DND-41 (cell line): ENCODE measurements around the gene P3H1.

Source experiments
- ATAC-seq: fragments of 200-7000 bp; cut with Tn5 transposase; 3 replicates; pipeline ENCODE4 v1.9.1; 2021; ENCODE audit warnings: low read depth; ENCODE audit not compliant: insufficient read depth
- DNase-seq: peaks from one replicate; pipeline ENCODE4 v3.0.0-alpha.2; 2020
- H2AFZ ChIP-seq: 2 replicates; pipeline ENCODE4 v1.6.0; 2012; ENCODE audit warnings: low read depth, low read length
- H3K27ac ChIP-seq: 2 replicates; pipeline ENCODE4 v1.5.1; 2012; ENCODE audit warnings: low read length, inconsistent platforms
- H3K27me3 ChIP-seq: fragments of 200-600 bp; sonication (generic); 2 replicates; pipeline ENCODE4 v1.6.0; 2012; ENCODE audit warnings: low read length, mild to moderate bottlenecking, inconsistent platforms; ENCODE audit not compliant: insufficient read depth, poor library complexity
- H3K36me3 ChIP-seq: 2 replicates; pipeline ENCODE4 v1.5.1; 2012; ENCODE audit warnings: low read length, inconsistent platforms; ENCODE audit not compliant: insufficient read depth
- H3K4me1 ChIP-seq: 2 replicates; pipeline ENCODE4 v1.5.1; 2012; ENCODE audit warnings: mild to moderate bottlenecking, low read length; ENCODE audit not compliant: insufficient read depth
- H3K4me2 ChIP-seq: 2 replicates; pipeline ENCODE4 v1.6.0; 2012; ENCODE audit warnings: mild to moderate bottlenecking, moderate library complexity, low read length, inconsistent platforms; ENCODE audit not compliant: insufficient read depth
- H3K4me3 ChIP-seq, 2 experiments: fragments of 200-600 bp in 1 of 2; shearing (Covaris generic) in 1 of 2; 2 replicates each; pipeline ENCODE4 v1.5.1; 2012 to 2016; ENCODE audit warnings: inconsistent platforms in 2 of 2, low read length in 2 of 2, mild to moderate bottlenecking in 2 of 2, low read depth in 1 of 2, moderate library complexity in 1 of 2
- H3K79me2 ChIP-seq: 2 replicates; pipeline ENCODE4 v1.6.0; 2012; ENCODE audit warnings: low read length, inconsistent platforms; ENCODE audit not compliant: insufficient read depth
- H3K9ac ChIP-seq: 2 replicates; pipeline ENCODE4 v1.6.0; 2012; ENCODE audit warnings: low read depth, mild to moderate bottlenecking, inconsistent platforms, low read length, moderate library complexity
- H3K9me3 ChIP-seq: 2 replicates; pipeline ENCODE4 v1.5.1; 2012; ENCODE audit warnings: low read length, moderate library complexity, mild to moderate bottlenecking, inconsistent platforms; ENCODE audit not compliant: insufficient read depth, severe bottlenecking
- H4K20me1 ChIP-seq: 2 replicates; pipeline ENCODE4 v1.6.0; 2012; ENCODE audit warnings: low read length; ENCODE audit not compliant: insufficient read depth
- CTCF ChIP-seq: IDR thresholded peaks from 2 replicates; pipeline ENCODE4 v1.5.1; 2012; ENCODE audit warnings: borderline replicate concordance, low read length, moderate library complexity, mild to moderate bottlenecking; ENCODE audit not compliant: poor library complexity, severe bottlenecking; ENCODE audit errors: extremely low read depth
- EZH2 ChIP-seq: IDR thresholded peaks from 3 replicates; pipeline ENCODE4 v1.6.1; 2012; ENCODE audit warnings: borderline replicate concordance, low read depth, mild to moderate bottlenecking, moderate library complexity, low read length, inconsistent platforms; ENCODE audit not compliant: severe bottlenecking

Gene P3H1

GRCh38 chr1:42743317-42744147 is 23.3 kb downstream of the P3H1 start:
- H3K36me3 ChIP-seq: peaks cover 33% of the 10 kb centered on the region
- H2AFZ ChIP-seq: no peak overlapping the region
- H3K4me2 ChIP-seq: no peak overlapping the region
- ATAC-seq (no peak), DNase-seq (no peak)
- H3K9me3 ChIP-seq: no peaks in the 10 kb centered on the region
- H3K27ac ChIP-seq: no peak overlapping the region
- H3K79me2 ChIP-seq: no peaks in the 10 kb centered on the region
- no peak overlapping the region for H3K9ac ChIP-seq
- TF ChIP-seq CTCF (no peak), EZH2 (no peak)
- H3K4me3 ChIP-seq: no peak overlapping the region
- no peaks in the 10 kb centered on the region for H3K27me3 ChIP-seq
- H4K20me1 ChIP-seq: no peaks in the 10 kb centered on the region
- H3K4me1 ChIP-seq: no peaks in the 10 kb centered on the region

GRCh38 chr1:42742617-42743316 is 24.1 kb downstream of the P3H1 start:
- Histone ChIP-seq H3K36me3 (peaks cover 25% of the 10 kb centered on the region), H3K79me2 (no peaks in the 10 kb centered on the region), H3K9me3 (no peaks in the 10 kb centered on the region), H2AFZ (no peak overlapping the region), H3K27ac (no peak overlapping the region), H3K4me2 (no peak overlapping the region), H3K4me1 (no peaks in the 10 kb centered on the region), H3K9ac (no peak overlapping the region), H3K4me3 (no peak overlapping the region), H3K27me3 (no peaks in the 10 kb centered on the region), H4K20me1 (no peaks in the 10 kb centered on the region)
- no peak for DNase-seq
- TF ChIP-seq CTCF (no peak), EZH2 (no peak)
- ATAC-seq: no peak

- Histone ChIP-seq H3K27ac (no peak overlapping the region), H4K20me1 (no peaks in the 10 kb centered on the region), H3K9ac (no peak overlapping the region), H3K79me2 (no peaks in the 10 kb centered on the region), H3K4me2 (no peak overlapping the region), H3K4me1 (no peaks in the 10 kb centered on the region), H3K36me3 (peaks cover 19% of the 10 kb centered on the region), H3K27me3 (no peaks in the 10 kb centered on the region), H3K9me3 (no peaks in the 10 kb centered on the region), H2AFZ (no peak overlapping the region), H3K4me3 (no peak overlapping the region)
- TF ChIP-seq EZH2 (no peak), CTCF (no peak)
- DNase-seq (no peak), ATAC-seq (no peak)
These were observed 24.7 kb downstream of the P3H1 start for GRCh38 chr1:42742141-42742540.
